ENCODE measurements around the gene PSD4. TPM values are rescaled to one million over a fixed set of nuclear protein-coding genes. Genes with fewer than 3 reads are reported as not detected.
A peak's percentile ranks its signal among the peaks of the same experiment; 100 is the strongest.

The PSD4 gene
- total RNA-seq, 1 experiment from 2014 or later = 12.6 TPM

- ChIA-PET CTCF (interaction anchor here (1.1 to 4.1 kb wide), 4 partner anchors 59 to 120 kb away, joined by 4 to 103 read pairs (median 39); no protein-coding TSS in a partner anchor), RAD21 (ENCODE audit: low non-redundant PET in 1 of 2, low total read pairs in 2 of 2, uncharacterized antibody in 2 of 2, unreplicated experiment in 2 of 2) (no interaction called here), POLR2A (no interaction called here)
- DNase-seq (ENCODE audit: low read depth, low spot score) = no peak
- H3K4me2 ChIP-seq (ENCODE audit: low read length) = peak overlapping the region; percentile 92
- BruUV-seq (replicated peaks) = no TSS peak
- ATAC-seq = no peak
- no peak for TF ChIP-seq SIN3A (IDR thresholded peaks at IDR 0.05; ENCODE audit: low read depth)
- TF ChIP-seq, protein P1, sequence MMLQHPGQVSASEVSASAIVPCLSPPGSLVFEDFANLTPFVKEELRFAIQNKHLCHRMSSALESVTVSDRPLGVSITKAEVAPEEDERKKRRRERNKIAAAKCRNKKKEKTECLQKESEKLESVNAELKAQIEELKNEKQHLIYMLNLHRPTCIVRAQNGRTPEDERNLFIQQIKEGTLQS (IDR thresholded peaks at IDR 0.05) = no peak
- H3K9ac ChIP-seq (ENCODE audit: low read length) = no peak overlapping the region
- H3K9me3 ChIP-seq (ENCODE audit: control insufficient read depth in 1 of 2, insufficient read depth in 1 of 2, low read depth in 1 of 2, low read length in 2 of 2) = no peaks in the 10 kb centered on the region
- H3K27ac ChIP-seq (ENCODE audit: low read depth, low read length) = no peak overlapping the region
- intact Hi-C loops (cut with micrococcal nuclease) = loop anchor here (2.0 to 5.0 kb wide), 2 partner anchors 37 to 40 kb away; no protein-coding TSS in a partner anchor
- H4K20me1 ChIP-seq (ENCODE audit: insufficient read depth) = no peaks in the 10 kb centered on the region
- peaks cover 11 to 29% of the 10 kb centered on the region in 2 experiments for H3K4me1 ChIP-seq (ENCODE audit: control insufficient read depth in 1 of 2, insufficient read depth in 2 of 2, low read length in 2 of 2)
- no peaks in the 10 kb centered on the region for H3K36me3 ChIP-seq (ENCODE audit: control insufficient read depth in 1 of 2, insufficient read depth in 2 of 2, low read length in 2 of 2)
- H3K79me2 ChIP-seq (ENCODE audit: insufficient read depth, low read length) = no peaks in the 10 kb centered on the region
- H3K27me3 ChIP-seq (ENCODE audit: insufficient read depth, low read length) = no peaks in the 10 kb centered on the region
- H3K4me3 ChIP-seq (replicated peaks in 1 of 2; ENCODE audit: low read depth in 1 of 2, low read length in 2 of 2) = no peak overlapping the region
- H2AFZ ChIP-seq (ENCODE audit: low read depth, low read length, poor library complexity, severe bottlenecking) = no peak overlapping the region
- H3K9me2 ChIP-seq (ENCODE audit: insufficient read depth) = no peaks in the 10 kb centered on the region
Observed at GRCh38 chr2:113197347-113198047, 23.7 kb downstream of the PSD4 start.

DNA sequence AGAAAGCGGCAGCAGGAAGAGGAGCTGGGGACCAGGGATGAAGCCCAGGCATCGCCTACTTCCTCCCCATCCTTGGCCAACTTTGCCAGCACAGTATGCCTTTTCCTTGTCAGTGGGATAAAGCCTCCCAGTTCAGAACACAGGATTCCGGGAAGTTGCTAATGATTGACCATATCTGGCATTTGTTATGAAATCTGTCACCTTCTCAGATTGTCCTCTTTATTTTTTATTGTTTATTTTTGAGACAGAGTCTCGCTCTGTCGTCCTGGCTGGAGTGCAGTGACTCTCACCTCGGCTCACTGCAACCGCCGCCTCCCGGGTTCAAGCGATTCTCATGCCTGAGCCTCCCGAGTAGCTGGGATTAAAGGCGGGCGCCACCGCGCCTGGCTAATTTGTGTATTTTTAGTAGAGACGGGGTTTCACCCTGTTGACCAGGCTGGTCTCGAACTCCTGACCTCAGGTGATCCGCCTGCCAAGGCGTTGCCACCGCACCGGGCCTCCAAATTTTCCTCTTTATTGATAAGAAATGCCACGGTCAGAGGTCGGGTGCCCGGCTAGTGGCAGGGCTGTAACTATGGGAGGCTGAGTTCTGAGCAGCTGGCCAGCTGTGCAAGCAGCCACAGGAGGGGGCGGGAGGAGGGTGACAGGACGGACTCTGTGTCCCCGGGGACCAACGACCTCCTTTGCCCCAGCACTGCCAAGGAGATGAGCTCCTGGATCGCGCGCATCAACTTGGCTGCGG lies 24.4 kb downstream of the PSD4 start:
- peak overlapping the region; percentile 50 to 69 for H3K4me3 ChIP-seq (replicated peaks in 1 of 2; ENCODE audit: low read depth in 1 of 2, low read length in 2 of 2)
- no peaks in the 10 kb centered on the region for H3K79me2 ChIP-seq (ENCODE audit: insufficient read depth, low read length)
- peak overlapping the region; percentile 92 for H3K4me2 ChIP-seq (ENCODE audit: low read length)
- DNase-seq (ENCODE audit: low read depth, low spot score) (no peak), ATAC-seq (no peak)
- no peak for TF ChIP-seq RAD21 (IDR thresholded peaks at IDR 0.05; ENCODE audit: low read depth)
- no peak for TF ChIP-seq YY1 (IDR thresholded peaks at IDR 0.05; ENCODE audit: extremely low read depth, insufficient replicate concordance, low read depth, low read length)
- TF ChIP-seq TCF7L2 (IDR thresholded peaks at IDR 0.05; ENCODE audit: borderline replicate concordance, extremely low read depth, insufficient read depth, insufficient read length) = no peak
- TF ChIP-seq ELF1 (IDR thresholded peaks at IDR 0.05; ENCODE audit: borderline replicate concordance, low read depth) = no peak
- H3K36me3 ChIP-seq (ENCODE audit: control insufficient read depth in 1 of 2, insufficient read depth in 2 of 2, low read length in 2 of 2) = no peaks in the 10 kb centered on the region; a peak in 1 of 4 replicates
- BruUV-seq (replicated peaks) = no TSS peak
- RAD21 ChIA-PET (ENCODE audit: low non-redundant PET in 1 of 2, low total read pairs in 2 of 2, uncharacterized antibody in 2 of 2, unreplicated experiment in 2 of 2) = interaction anchor here (0.6 to 1.3 kb wide), 6 partner anchors 37 to 183 kb away, joined by 3 to 12 read pairs (median 4); no protein-coding TSS in a partner anchor
- no peaks in the 10 kb centered on the region for H3K9me3 ChIP-seq (ENCODE audit: control insufficient read depth in 1 of 2, insufficient read depth in 1 of 2, low read depth in 1 of 2, low read length in 2 of 2)
- intact Hi-C loops (cut with micrococcal nuclease) = loop anchor here (2.0 to 5.0 kb wide), 2 partner anchors 37 to 41 kb away; no protein-coding TSS in a partner anchor
- H3K4me1 ChIP-seq (ENCODE audit: control insufficient read depth in 1 of 2, insufficient read depth in 2 of 2, low read length in 2 of 2) = peaks cover 11 to 29% of the 10 kb centered on the region in 2 experiments
- H3K27ac ChIP-seq (ENCODE audit: low read depth, low read length) = peak overlapping the region; percentile 93
- H3K27me3 ChIP-seq (ENCODE audit: insufficient read depth, low read length) = no peaks in the 10 kb centered on the region
- POLR2A ChIA-PET = interaction anchor here (0.5 to 2.3 kb wide), 10 partner anchors 22 to 705 kb away, joined by 3 to 11 read pairs (median 6); no protein-coding TSS in a partner anchor
- H3K9ac ChIP-seq (ENCODE audit: low read length) = peak overlapping the region; percentile 57
- CTCF ChIA-PET = interaction anchor here (0.6 to 4.1 kb wide), 27 partner anchors 12 to 257 kb away, joined by 3 to 103 read pairs (median 4); no protein-coding TSS in a partner anchor
- H4K20me1 ChIP-seq (ENCODE audit: insufficient read depth) = no peaks in the 10 kb centered on the region
- H2AFZ ChIP-seq (ENCODE audit: low read depth, low read length, poor library complexity, severe bottlenecking) = no peak overlapping the region
- H3K9me2 ChIP-seq (ENCODE audit: insufficient read depth) = no peaks in the 10 kb centered on the region

Measured in HCT116 (cell line).